SK-N-SH treated with all-trans-retinoic acid at 6 μM for 48 hours (cell line): ENCODE data around the gene CYFIP1.
"Not testable (repeated sequence)": the region's sequence is repeated elsewhere in the genome, so short reads cannot be mapped to it uniquely, and the experiment has no call there.

Source experiments
- ATAC-seq: fragments of 200-7000 bp; cut with Tn5 transposase; 3 replicates; pipeline ENCODE4 v1.9.1; 2020; ENCODE audit warnings: mild to moderate bottlenecking, moderate library complexity
- ARNTL ChIP-seq: fragments of 450-650 bp; formaldehyde crosslinking; IDR thresholded peaks from 2 replicates; pipeline ENCODE4 v1.5.0; 2020; ENCODE audit warnings: low read depth, mild to moderate bottlenecking, moderate library complexity, borderline replicate concordance
- BACH2 ChIP-seq: fragments of 250-450 bp; sonication (Bioruptor Pico); IDR thresholded peaks from 2 replicates; pipeline ENCODE4 v1.9.0; 2021; ENCODE audit warnings: mild to moderate bottlenecking, borderline replicate concordance
- CREB5 ChIP-seq: fragments of 250-450 bp; sonication (Bioruptor Pico); IDR thresholded peaks from 2 replicates; pipeline ENCODE4 v1.5.1; 2020; ENCODE audit warnings: low read depth, mild to moderate bottlenecking, moderate library complexity
- CSDC2 ChIP-seq: fragments of 250-450 bp; sonication (Bioruptor Pico); IDR thresholded peaks from 2 replicates; pipeline ENCODE4 v1.5.0; 2020; ENCODE audit warnings: mild to moderate bottlenecking, moderate library complexity
- CSRNP3 ChIP-seq: fragments of 250-450 bp; sonication (Bioruptor Pico); IDR thresholded peaks from 2 replicates; pipeline ENCODE4 v1.5.1; 2021; ENCODE audit warnings: mild to moderate bottlenecking, moderate library complexity
- ESRRG ChIP-seq: fragments of 250-450 bp; sonication (Bioruptor Pico); IDR thresholded peaks from 2 replicates; pipeline ENCODE4 v1.6.1; 2021; ENCODE audit warnings: mild to moderate bottlenecking
- GLIS3 ChIP-seq: fragments of 250-450 bp; sonication (Bioruptor Pico); IDR thresholded peaks from 2 replicates; pipeline ENCODE4 v1.5.0; 2020; ENCODE audit warnings: mild to moderate bottlenecking, moderate library complexity
- ISL1 ChIP-seq: fragments of 250-450 bp; sonication (Bioruptor Pico); IDR thresholded peaks from 2 replicates; pipeline ENCODE4 v2.1.2; 2022; ENCODE audit warnings: mild to moderate bottlenecking, moderate library complexity
- OSR1 ChIP-seq: fragments of 250-450 bp; sonication (Bioruptor Pico); IDR thresholded peaks from 2 replicates; pipeline ENCODE4 v1.8.0; 2022; ENCODE audit warnings: moderate library complexity, mild to moderate bottlenecking, inconsistent platforms
- PATZ1 ChIP-seq: fragments of 250-450 bp; sonication (Bioruptor Pico); IDR thresholded peaks from 2 replicates; pipeline ENCODE4 v1.8.0; 2020; ENCODE audit warnings: mild to moderate bottlenecking, moderate library complexity, borderline replicate concordance
- PPARA ChIP-seq: fragments of 250-450 bp; sonication (Bioruptor Pico); IDR thresholded peaks from 2 replicates; pipeline ENCODE4 v1.5.0; 2020; ENCODE audit warnings: mild to moderate bottlenecking, borderline replicate concordance
- RARB ChIP-seq: fragments of 250-450 bp; sonication (Bioruptor Pico); IDR thresholded peaks from 2 replicates; pipeline ENCODE4 v1.8.0; 2021; ENCODE audit warnings: mild to moderate bottlenecking, moderate library complexity
- SNAI2 ChIP-seq: fragments of 250-450 bp; sonication (Bioruptor Pico); IDR thresholded peaks from 2 replicates; pipeline ENCODE4 v1.5.0; 2020; ENCODE audit warnings: mild to moderate bottlenecking, moderate library complexity
- TCF4 ChIP-seq: fragments of 250-450 bp; sonication (Bioruptor Pico); IDR thresholded peaks from 2 replicates; pipeline ENCODE4 v1.8.0; 2021; ENCODE audit warnings: mild to moderate bottlenecking, moderate library complexity, borderline replicate concordance
- TOX ChIP-seq: fragments of 250-450 bp; sonication (Bioruptor Pico); IDR thresholded peaks from 2 replicates; pipeline ENCODE4 v1.8.0; 2021; ENCODE audit warnings: mild to moderate bottlenecking, moderate library complexity, borderline replicate concordance
- TSHZ2 ChIP-seq: fragments of 250-450 bp; sonication (Bioruptor Pico); IDR thresholded peaks from 2 replicates; pipeline ENCODE4 v1.5.0; 2020; ENCODE audit warnings: mild to moderate bottlenecking, moderate library complexity
- ZC3H10 ChIP-seq: fragments of 250-450 bp; sonication (Bioruptor Pico); IDR thresholded peaks from 2 replicates; pipeline ENCODE4 v1.5.1; 2021; ENCODE audit warnings: mild to moderate bottlenecking, moderate library complexity
- ZFP3 ChIP-seq: fragments of 250-450 bp; sonication (Bioruptor Pico); IDR thresholded peaks from 2 replicates; pipeline ENCODE4 v1.5.0; 2020; ENCODE audit warnings: mild to moderate bottlenecking, moderate library complexity
- ZFP30 ChIP-seq: fragments of 450-650 bp; formaldehyde crosslinking; IDR thresholded peaks from 2 replicates; pipeline ENCODE4 v1.5.0; 2022; ENCODE audit warnings: mild to moderate bottlenecking, moderate library complexity
- ZNF565 ChIP-seq: fragments of 450-650 bp; formaldehyde crosslinking; conservative IDR thresholded peaks from 2 replicates; pipeline ENCODE4 v1.5.0; 2020; ENCODE audit warnings: low read depth, mild to moderate bottlenecking, moderate library complexity
- ZNF70 ChIP-seq: fragments of 450-650 bp; formaldehyde crosslinking; IDR thresholded peaks from 2 replicates; pipeline ENCODE4 v1.5.0; 2020; ENCODE audit warnings: mild to moderate bottlenecking, moderate library complexity
- ZNF8 ChIP-seq: fragments of 450-650 bp; formaldehyde crosslinking; IDR thresholded peaks from 2 replicates; pipeline ENCODE4 v1.5.0; 2020; ENCODE audit warnings: mild to moderate bottlenecking, moderate library complexity

CYFIP1 gene

GRCh38 chr15:22989576-22990477 is 9.7 kb upstream of the CYFIP1 start:
- TF ChIP-seq ESRRG (no peak), ISL1 (no peak), RARB (no peak), ZNF565 (CRISPR knock-in tag) (no peak), TOX (no peak), BACH2 (CRISPR knock-in tag) (no peak), PPARA (CRISPR knock-in tag) (no peak), ZFP30 (CRISPR knock-in tag) (no peak), TCF4 (no peak), ZNF8 (CRISPR knock-in tag) (no peak), TSHZ2 (CRISPR knock-in tag) (no peak), CREB5 (CRISPR knock-in tag) (no peak), SNAI2 (no peak), GLIS3 (CRISPR knock-in tag) (no peak), ARNTL (CRISPR knock-in tag) (no peak), CSRNP3 (CRISPR knock-in tag) (no peak), OSR1 (CRISPR knock-in tag) (no peak), ZC3H10 (CRISPR knock-in tag) (no peak)
- no peak; the same call in 1 of the 3 replicates for ATAC-seq

- ATAC-seq = no peak
- TF ChIP-seq OSR1 (CRISPR knock-in tag) (no peak), CSRNP3 (CRISPR knock-in tag) (no peak), TSHZ2 (CRISPR knock-in tag) (no peak), ESRRG (no peak), ISL1 (no peak), PPARA (CRISPR knock-in tag) (no peak), ZFP30 (CRISPR knock-in tag) (no peak), PATZ1 (CRISPR knock-in tag) (no peak), SNAI2 (no peak), ZNF565 (CRISPR knock-in tag) (no peak), ZNF8 (CRISPR knock-in tag) (no peak), GLIS3 (CRISPR knock-in tag) (no peak), RARB (no peak), CSDC2 (CRISPR knock-in tag) (no peak), ZC3H10 (CRISPR knock-in tag) (no peak), TCF4 (no peak), ZFP3 (no peak), ZNF70 (CRISPR knock-in tag) (no peak)
Measured at GRCh38 chr15:22988811-22989210, 8.6 kb upstream of the CYFIP1 start.

- ATAC-seq = not testable (repeated sequence)
Measured at GRCh38 chr15:22981931-22982330, 1.8 kb upstream of the CYFIP1 start.
